HepG2 (cell line): ENCODE results near the gene U2AF2. TPM values are rescaled to one million over a fixed set of nuclear protein-coding genes. Genes with fewer than 3 reads are reported as not detected.

ENCODE experiments used
- ATF1 ChIP-seq: IDR thresholded peaks from 2 replicates; pipeline ENCODE4 v1.6.1; 2016; ENCODE audit warnings: mild to moderate bottlenecking, control low read depth
- FLYWCH1 ChIP-seq: sonication (generic); formaldehyde crosslinking; IDR thresholded peaks from 2 replicates; pipeline ENCODE4 v1.8.1; 2023; ENCODE audit warnings: mild to moderate bottlenecking, missing genetic modification reagents
- FOXK1 ChIP-seq: sonication (generic); formaldehyde crosslinking; IDR thresholded peaks from 2 replicates; pipeline ENCODE4 v1.4.0; 2020; ENCODE audit warnings: low read depth, missing genetic modification reagents, borderline replicate concordance
- GABPB1 ChIP-seq: IDR thresholded peaks from 2 replicates; pipeline ENCODE4 v1.6.1; 2016; ENCODE audit warnings: mild to moderate bottlenecking, missing genetic modification reagents, moderate library complexity, missing compliant biosample characterization
- MATR3 ChIP-seq: sonication (generic); formaldehyde crosslinking; IDR thresholded peaks from 2 replicates; pipeline ENCODE4 v1.4.0; 2020; ENCODE audit warnings: missing genetic modification reagents
- MYC ChIP-seq: sonication (generic); formaldehyde crosslinking; IDR thresholded peaks from 2 replicates; pipeline ENCODE4 v1.9.0; 2021; ENCODE audit warnings: missing genetic modification reagents, borderline replicate concordance
- SMAD1 ChIP-seq: sonication (generic); formaldehyde crosslinking; IDR thresholded peaks from 2 replicates; pipeline ENCODE4 v1.4.0; 2020; ENCODE audit warnings: missing genetic modification reagents, low read depth, mild to moderate bottlenecking, borderline replicate concordance
- YEATS2 ChIP-seq: sonication (generic); formaldehyde crosslinking; IDR thresholded peaks from 2 replicates; pipeline ENCODE4 v1.4.0; 2020; ENCODE audit warnings: missing genetic modification reagents, borderline replicate concordance
- ZBTB20 ChIP-seq: sonication (generic); formaldehyde crosslinking; IDR thresholded peaks from 2 replicates; pipeline ENCODE4 v1.8.1; 2023; ENCODE audit warnings: missing genetic modification reagents, low read depth, mild to moderate bottlenecking, borderline replicate concordance
- ZEB1 ChIP-seq: IDR thresholded peaks from 2 replicates; pipeline ENCODE4 v1.6.1; 2012; ENCODE audit warnings: mild to moderate bottlenecking, low read depth, inconsistent platforms; ENCODE audit not compliant: insufficient replicate concordance
- ZNF33B ChIP-seq: sonication (generic); formaldehyde crosslinking; IDR thresholded peaks from 2 replicates; pipeline ENCODE4 v1.5.1; 2020; ENCODE audit warnings: mild to moderate bottlenecking, missing genetic modification reagents
- ZNF441 ChIP-seq: sonication (generic); formaldehyde crosslinking; IDR thresholded peaks from 2 replicates; pipeline ENCODE4 v1.7.0; 2021; ENCODE audit warnings: missing genetic modification reagents, borderline replicate concordance
- ZSCAN21 ChIP-seq: sonication (generic); formaldehyde crosslinking; IDR thresholded peaks from 2 replicates; pipeline ENCODE4 v1.8.0; 2022; ENCODE audit warnings: mild to moderate bottlenecking, missing genetic modification reagents, moderate library complexity, borderline replicate concordance
- polyA plus RNA-seq, 8 experiments: library from polyadenylated mRNA; depleted of rRNA in 3 of 8; stranded (reverse) in 7 of 8; unstranded in 1 of 8; fragments of >200 nt; fragmentation: Illumina TruSeq in 4 of 8; extraction: Trizol in 4 of 8; gene quantifications; 2 replicates each; pipeline versions ENCODE4 v1.2.1 to v1.2.3, GENCODE V29; 2011 to 2016; ENCODE audit warnings: low read depth in 4 of 8, missing spikeins in 1 of 8, mixed read lengths in 1 of 8; ENCODE audit not compliant: insufficient read depth in 1 of 8
- total RNA-seq, 5 experiments: library from RNA; depleted of rRNA; stranded (reverse); fragments of >200 nt; fragmentation: Illumina TruSeq; extraction: Trizol; gene quantifications; 2 replicates each; pipeline ENCODE4 v1.2.3, GENCODE V29; 2016; ENCODE audit warnings: low read depth in 1 of 5
- TF ChIP-seq, protein P1 (sequence below): sonication (generic); formaldehyde crosslinking; IDR thresholded peaks from 2 replicates; pipeline ENCODE4 v1.5.0; 2020; ENCODE audit warnings: missing genetic modification reagents, mild to moderate bottlenecking, borderline replicate concordance
- TF ChIP-seq, protein P2 (sequence below): sonication (generic); formaldehyde crosslinking; IDR thresholded peaks from 2 replicates; pipeline ENCODE4 v1.8.0; 2022; ENCODE audit warnings: mild to moderate bottlenecking, missing genetic modification reagents; ENCODE audit not compliant: insufficient replicate concordance
- TF ChIP-seq, protein P3 (sequence below), 2 experiments: sonication (generic) in 1 of 2; formaldehyde crosslinking in 1 of 2; IDR thresholded peaks; 2 replicates each; pipeline versions ENCODE4 v1.4.0 to v1.6.1; 2018 to 2020; ENCODE audit warnings: missing genetic modification reagents in 2 of 2, borderline replicate concordance in 1 of 2, low read depth in 1 of 2, mild to moderate bottlenecking in 1 of 2, missing biosample characterization in 1 of 2
- TF ChIP-seq, protein P4 (sequence below): sonication (generic); formaldehyde crosslinking; IDR thresholded peaks from 2 replicates; pipeline ENCODE4 v1.5.0; 2020; ENCODE audit warnings: mild to moderate bottlenecking, missing genetic modification reagents
- TF ChIP-seq, protein P5 (sequence below): IDR thresholded peaks from 2 replicates; pipeline ENCODE4 v1.6.1; 2012; ENCODE audit warnings: inconsistent platforms

Gene U2AF2
- total and polyA plus RNA-seq, 2 of the 13 experiments (the other 11 are each of a cell fraction or from before 2014, with no cell fraction given), result 84.3 to 124 TPM

DNA sequence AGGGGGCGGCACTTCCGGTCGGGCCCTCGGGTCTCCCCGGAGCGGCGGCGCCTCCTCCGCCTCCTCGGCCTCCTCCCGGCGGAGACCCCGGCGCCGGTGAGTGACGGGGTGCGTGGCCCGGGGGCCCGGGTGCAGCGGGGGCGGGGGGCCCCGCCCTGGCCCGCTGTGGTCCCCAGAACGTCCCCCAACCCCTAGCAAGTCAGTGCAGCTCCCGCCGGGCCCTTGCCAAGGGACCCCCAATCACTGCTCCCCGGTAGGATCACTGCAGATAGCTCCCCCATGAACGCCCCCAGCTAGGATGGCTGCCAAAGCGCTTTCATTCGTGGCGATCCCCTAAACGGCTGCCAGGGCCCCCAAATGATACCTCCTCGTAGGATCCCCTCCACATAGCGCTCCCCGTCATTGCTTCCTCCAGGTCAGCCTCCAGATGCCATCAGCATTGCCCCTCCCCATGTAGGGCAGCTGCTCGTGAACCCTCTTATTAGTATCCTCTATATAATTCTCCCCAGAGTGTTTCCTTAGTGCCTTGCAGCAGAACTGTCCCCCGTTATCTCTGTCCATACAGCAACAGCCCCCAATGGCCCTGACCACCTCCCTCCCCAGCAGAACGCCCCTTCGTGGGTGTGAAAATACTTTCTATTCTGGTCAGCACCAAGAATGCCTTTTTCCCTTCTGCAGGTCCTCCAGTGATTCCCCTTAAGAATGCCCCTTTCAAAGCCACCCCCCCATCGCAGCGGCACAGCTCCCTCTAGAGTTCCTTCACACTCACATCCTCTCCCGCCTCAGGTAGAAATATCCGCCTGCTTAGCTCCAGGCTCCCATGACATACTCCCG is 49.0 kb upstream of the U2AF2 start, which contains the start of gene ZNF865 (continued):
- TF ChIP-seq ZBTB20 (CRISPR knock-in tag) (0 out of 2 replicates have a peak, but pooled peaks have one; percentile 41), MATR3 (no peak), GABPB1 (CRISPR knock-in tag) (peak; percentile 46), MYC (CRISPR knock-in tag) (0 out of 2 replicates have a peak, but pooled peaks have one; percentile 4), ZEB1 (no peak), SMAD1 (CRISPR knock-in tag) (no peak), ZNF441 (CRISPR knock-in tag) (no peak), ZNF33B (CRISPR knock-in tag) (no peak), FOXK1 (0 out of 2 replicates have a peak, but pooled peaks have one; percentile 2), ZSCAN21 (CRISPR knock-in tag) (0 out of 2 replicates have a peak, but pooled peaks have one; percentile 23), FLYWCH1 (CRISPR knock-in tag) (no peak), YEATS2 (CRISPR knock-in tag) (peak; percentile 60; the same call in 1 of the 2 replicates), ATF1 (CRISPR knock-in tag) (no peak)
- TF ChIP-seq, protein P1, sequence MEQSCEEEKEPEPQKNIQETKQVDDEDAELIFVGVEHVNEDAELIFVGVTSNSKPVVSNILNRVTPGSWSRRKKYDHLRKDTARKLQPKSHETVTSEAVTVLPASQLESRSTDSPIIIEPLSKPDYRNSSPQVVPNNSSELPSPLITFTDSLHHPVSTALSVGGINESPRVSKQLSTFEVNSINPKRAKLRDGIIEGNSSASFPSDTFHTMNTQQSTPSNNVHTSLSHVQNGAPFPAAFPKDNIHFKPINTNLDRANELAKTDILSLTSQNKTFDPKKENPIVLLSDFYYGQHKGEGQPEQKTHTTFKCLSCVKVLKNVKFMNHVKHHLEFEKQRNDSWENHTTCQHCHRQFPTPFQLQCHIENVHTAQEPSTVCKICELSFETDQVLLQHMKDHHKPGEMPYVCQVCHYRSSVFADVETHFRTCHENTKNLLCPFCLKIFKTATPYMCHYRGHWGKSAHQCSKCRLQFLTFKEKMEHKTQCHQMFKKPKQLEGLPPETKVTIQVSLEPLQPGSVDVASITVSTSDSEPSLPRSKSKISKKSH (CRISPR knock-in tag), result no peak
- TF ChIP-seq, protein P2, sequence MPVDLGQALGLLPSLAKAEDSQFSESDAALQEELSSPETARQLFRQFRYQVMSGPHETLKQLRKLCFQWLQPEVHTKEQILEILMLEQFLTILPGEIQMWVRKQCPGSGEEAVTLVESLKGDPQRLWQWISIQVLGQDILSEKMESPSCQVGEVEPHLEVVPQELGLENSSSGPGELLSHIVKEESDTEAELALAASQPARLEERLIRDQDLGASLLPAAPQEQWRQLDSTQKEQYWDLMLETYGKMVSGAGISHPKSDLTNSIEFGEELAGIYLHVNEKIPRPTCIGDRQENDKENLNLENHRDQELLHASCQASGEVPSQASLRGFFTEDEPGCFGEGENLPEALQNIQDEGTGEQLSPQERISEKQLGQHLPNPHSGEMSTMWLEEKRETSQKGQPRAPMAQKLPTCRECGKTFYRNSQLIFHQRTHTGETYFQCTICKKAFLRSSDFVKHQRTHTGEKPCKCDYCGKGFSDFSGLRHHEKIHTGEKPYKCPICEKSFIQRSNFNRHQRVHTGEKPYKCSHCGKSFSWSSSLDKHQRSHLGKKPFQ (CRISPR knock-in tag), result no peak
- TF ChIP-seq, protein P3, sequence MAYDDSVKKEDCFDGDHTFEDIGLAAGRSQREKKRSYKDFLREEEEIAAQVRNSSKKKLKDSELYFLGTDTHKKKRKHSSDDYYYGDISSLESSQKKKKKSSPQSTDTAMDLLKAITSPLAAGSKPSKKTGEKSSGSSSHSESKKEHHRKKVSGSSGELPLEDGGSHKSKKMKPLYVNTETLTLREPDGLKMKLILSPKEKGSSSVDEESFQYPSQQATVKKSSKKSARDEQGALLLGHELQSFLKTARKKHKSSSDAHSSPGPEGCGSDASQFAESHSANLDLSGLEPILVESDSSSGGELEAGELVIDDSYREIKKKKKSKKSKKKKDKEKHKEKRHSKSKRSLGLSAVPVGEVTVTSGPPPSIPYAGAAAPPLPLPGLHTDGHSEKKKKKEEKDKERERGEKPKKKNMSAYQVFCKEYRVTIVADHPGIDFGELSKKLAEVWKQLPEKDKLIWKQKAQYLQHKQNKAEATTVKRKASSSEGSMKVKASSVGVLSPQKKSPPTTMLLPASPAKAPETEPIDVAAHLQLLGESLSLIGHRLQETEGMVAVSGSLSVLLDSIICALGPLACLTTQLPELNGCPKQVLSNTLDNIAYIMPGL (CRISPR knock-in tag; IDR thresholded peaks at IDR 0.05; ENCODE audit: borderline replicate concordance in 1 of 2, low read depth in 1 of 2), result peak; percentile 77 to 84
- TF ChIP-seq, protein P4, sequence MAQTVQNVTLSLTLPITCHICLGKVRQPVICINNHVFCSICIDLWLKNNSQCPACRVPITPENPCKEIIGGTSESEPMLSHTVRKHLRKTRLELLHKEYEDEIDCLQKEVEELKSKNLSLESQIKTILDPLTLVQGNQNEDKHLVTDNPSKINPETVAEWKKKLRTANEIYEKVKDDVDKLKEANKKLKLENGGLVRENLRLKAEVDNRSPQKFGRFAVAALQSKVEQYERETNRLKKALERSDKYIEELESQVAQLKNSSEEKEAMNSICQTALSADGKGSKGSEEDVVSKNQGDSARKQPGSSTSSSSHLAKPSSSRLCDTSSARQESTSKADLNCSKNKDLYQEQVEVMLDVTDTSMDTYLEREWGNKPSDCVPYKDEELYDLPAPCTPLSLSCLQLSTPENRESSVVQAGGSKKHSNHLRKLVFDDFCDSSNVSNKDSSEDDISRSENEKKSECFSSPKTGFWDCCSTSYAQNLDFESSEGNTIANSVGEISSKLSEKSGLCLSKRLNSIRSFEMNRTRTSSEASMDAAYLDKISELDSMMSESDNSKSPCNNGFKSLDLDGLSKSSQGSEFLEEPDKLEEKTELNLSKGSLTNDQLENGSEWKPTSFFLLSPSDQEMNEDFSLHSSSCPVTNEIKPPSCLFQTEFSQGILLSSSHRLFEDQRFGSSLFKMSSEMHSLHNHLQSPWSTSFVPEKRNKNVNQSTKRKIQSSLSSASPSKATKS (CRISPR knock-in tag), result no peak
- TF ChIP-seq, protein P5, sequence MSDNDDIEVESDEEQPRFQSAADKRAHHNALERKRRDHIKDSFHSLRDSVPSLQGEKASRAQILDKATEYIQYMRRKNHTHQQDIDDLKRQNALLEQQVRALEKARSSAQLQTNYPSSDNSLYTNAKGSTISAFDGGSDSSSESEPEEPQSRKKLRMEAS, result peak; percentile 56; the same call in 1 of the 2 replicates
